ENCODE data around the gene SMG7. TPM values are rescaled to one million over a fixed set of nuclear protein-coding genes. Genes with fewer than 3 reads are reported as not detected.
A peak's percentile ranks its signal among the peaks of the same experiment; 100 is the strongest.

The SMG7 gene, protein sequence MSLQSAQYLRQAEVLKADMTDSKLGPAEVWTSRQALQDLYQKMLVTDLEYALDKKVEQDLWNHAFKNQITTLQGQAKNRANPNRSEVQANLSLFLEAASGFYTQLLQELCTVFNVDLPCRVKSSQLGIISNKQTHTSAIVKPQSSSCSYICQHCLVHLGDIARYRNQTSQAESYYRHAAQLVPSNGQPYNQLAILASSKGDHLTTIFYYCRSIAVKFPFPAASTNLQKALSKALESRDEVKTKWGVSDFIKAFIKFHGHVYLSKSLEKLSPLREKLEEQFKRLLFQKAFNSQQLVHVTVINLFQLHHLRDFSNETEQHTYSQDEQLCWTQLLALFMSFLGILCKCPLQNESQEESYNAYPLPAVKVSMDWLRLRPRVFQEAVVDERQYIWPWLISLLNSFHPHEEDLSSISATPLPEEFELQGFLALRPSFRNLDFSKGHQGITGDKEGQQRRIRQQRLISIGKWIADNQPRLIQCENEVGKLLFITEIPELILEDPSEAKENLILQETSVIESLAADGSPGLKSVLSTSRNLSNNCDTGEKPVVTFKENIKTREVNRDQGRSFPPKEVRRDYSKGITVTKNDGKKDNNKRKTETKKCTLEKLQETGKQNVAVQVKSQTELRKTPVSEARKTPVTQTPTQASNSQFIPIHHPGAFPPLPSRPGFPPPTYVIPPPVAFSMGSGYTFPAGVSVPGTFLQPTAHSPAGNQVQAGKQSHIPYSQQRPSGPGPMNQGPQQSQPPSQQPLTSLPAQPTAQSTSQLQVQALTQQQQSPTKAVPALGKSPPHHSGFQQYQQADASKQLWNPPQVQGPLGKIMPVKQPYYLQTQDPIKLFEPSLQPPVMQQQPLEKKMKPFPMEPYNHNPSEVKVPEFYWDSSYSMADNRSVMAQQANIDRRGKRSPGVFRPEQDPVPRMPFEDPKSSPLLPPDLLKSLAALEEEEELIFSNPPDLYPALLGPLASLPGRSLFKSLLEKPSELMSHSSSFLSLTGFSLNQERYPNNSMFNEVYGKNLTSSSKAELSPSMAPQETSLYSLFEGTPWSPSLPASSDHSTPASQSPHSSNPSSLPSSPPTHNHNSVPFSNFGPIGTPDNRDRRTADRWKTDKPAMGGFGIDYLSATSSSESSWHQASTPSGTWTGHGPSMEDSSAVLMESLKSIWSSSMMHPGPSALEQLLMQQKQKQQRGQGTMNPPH
- total RNA-seq (2021) (56.0 and 72.9 TPM in 2 replicates), Bru-seq, nascent RNA (percentile 94 among the genes with signal in this experiment), BruChase-seq, experiment 1, labeled RNA remaining after a 2-hour chase (percentile 92 among the genes with signal in this experiment), BruChase-seq, experiment 2, labeled RNA remaining after a 6-hour chase (percentile 89 among the genes with signal in this experiment)
- long read RNA-seq, full-length matches to known transcripts: 6 of 38 reads
- long read RNA-seq, partial matches to known transcripts: 8 of 38 reads
- long read RNA-seq, other reads (novel, unspliced or antisense): 24 of 38 reads

DNA sequence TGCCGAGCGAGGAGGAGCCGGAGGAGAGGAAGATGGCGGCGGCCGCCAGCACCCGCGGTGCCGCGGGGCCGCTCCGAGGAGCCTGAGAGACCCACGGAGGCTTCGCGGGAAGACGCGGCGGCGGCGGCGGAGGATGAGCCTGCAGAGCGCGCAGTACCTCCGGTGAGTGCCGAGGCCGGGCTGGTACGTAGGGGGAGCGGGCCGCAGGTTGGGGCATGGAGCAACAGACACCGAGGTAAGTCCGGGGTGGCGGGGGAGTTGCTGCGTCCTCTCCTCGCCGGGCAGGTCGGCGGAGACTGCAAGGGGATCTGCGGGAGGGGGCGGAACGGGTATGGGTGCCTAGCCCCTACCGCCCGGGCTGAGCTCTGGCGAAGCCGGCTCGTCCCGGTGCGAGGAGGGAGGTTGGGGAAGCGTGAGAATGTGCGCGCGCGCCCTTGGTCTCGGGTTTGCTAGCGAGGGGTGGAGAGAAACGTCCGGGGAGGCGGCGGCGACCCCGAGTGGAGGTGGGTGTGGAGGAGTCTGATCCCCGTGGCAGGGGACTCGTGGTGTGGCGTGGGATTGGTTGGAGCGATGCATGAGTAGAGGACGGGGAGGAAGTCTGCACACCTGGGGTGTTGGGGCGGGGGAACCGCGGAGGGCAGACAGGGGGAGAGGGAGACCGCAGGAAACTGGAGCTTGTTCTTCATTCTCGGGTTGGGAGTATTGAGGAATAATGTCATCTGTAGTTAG, at the start of gene SMG7:
Gene SMG7 (plus strand): TSS at position 12 of the 729 bp plus-strand sequence. CDS start 122 bp downstream, at position 134.
- H3K9me3 ChIP-seq (ENCODE audit: insufficient read depth, low read depth): no peaks in the 10 kb centered on the region
- no TSS peak for BruUV-seq (replicated peaks)
- TF ChIP-seq CTCF (conservative IDR thresholded peaks at IDR 0.05) (no peak), EZH2 (IDR thresholded peaks at IDR 0.05; ENCODE audit: low read depth) (no peak)
- H3K79me2 ChIP-seq (ENCODE audit: low read depth): peaks cover 54% of the 10 kb centered on the region
- H3K4me2 ChIP-seq: peak within 1 kb of the TSS; percentile 88
- H3K27me3 ChIP-seq (ENCODE audit: insufficient read depth, low read depth): no peaks in the 10 kb centered on the region
- peaks cover 42% of the 10 kb centered on the region for H3F3A ChIP-seq (ENCODE audit: insufficient read depth, low read depth)
- POLR2A ChIA-PET (ENCODE audit: unreplicated experiment): interaction anchor here (0.5 kb wide), 1 partner anchor 18 kb away, joined by 3 read pairs; no protein-coding TSS in a partner anchor
- no peaks in the 10 kb centered on the region for H3K9me2 ChIP-seq (ENCODE audit: insufficient read depth)
- H3K27ac ChIP-seq: peak within 1 kb of the TSS; percentile 94
- H3K4me3 ChIP-seq: peak within 1 kb of the TSS; percentile 82
- intact Hi-C loops (cut with micrococcal nuclease; ENCODE audit: unreplicated experiment): loop anchor here (1.0 to 5.0 kb wide), 10 partner anchors 20 to 505 kb away; partner anchors contain the start of genes ARPC5 and LAMC1
- peaks cover 51% of the 10 kb centered on the region for H3K4me1 ChIP-seq (replicated peaks; ENCODE audit: insufficient read depth)
- DNase-seq: peak in 1 of 2 experiments; percentile 39
- H2AFZ ChIP-seq: peak within 1 kb of the TSS; percentile 84
- CTCF ChIA-PET: interaction anchor here (0.6 to 1.0 kb wide), 2 partner anchors 9 to 54 kb away, joined by 4 to 5 read pairs; no protein-coding TSS in a partner anchor
- H4K20me1 ChIP-seq (ENCODE audit: insufficient read depth): peaks cover 11% of the 10 kb centered on the region
- H3K36me3 ChIP-seq (ENCODE audit: low read depth): peaks cover 10% of the 10 kb centered on the region; the same call in 1 of the 2 replicates

DNA sequence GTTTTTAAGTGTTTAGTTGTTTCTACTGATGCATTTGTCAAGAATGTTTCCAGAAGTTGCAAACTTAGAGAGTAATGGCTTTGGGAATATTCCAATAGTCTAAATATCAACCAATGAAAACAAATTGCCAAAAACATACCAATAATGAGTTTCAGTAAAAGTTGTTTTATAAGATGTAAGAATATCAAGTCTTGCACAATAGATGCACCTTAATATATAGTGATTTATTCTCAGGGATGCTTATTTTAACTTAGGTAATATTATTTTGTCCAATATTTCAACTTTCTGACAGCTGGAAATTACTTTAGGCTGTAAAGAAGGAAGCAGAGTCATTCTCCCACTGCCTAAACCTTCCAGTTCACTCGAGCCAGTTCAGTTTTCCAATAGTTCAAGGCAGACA, 48.8 kb upstream of the SMG7 start:
- Histone ChIP-seq H3K36me3 (ENCODE audit: low read depth) (no peaks in the 10 kb centered on the region), H4K20me1 (ENCODE audit: insufficient read depth) (no peaks in the 10 kb centered on the region), H3K4me2 (no peak overlapping the region), H3K9me2 (ENCODE audit: insufficient read depth) (no peaks in the 10 kb centered on the region), H3K4me3 (no peak overlapping the region), H3K79me2 (ENCODE audit: low read depth) (no peaks in the 10 kb centered on the region), H3K27ac (no peak overlapping the region), H3K4me1 (replicated peaks; ENCODE audit: insufficient read depth) (0 out of 2 replicates have a peak, but pooled peaks cover 16% of the 10 kb centered on the region), H3K9me3 (ENCODE audit: insufficient read depth, low read depth) (no peaks in the 10 kb centered on the region), H3K27me3 (ENCODE audit: insufficient read depth, low read depth) (no peaks in the 10 kb centered on the region), H2AFZ (no peak overlapping the region), H3F3A (ENCODE audit: insufficient read depth, low read depth) (0 out of 2 replicates have a peak, but pooled peaks cover 3% of the 10 kb centered on the region)
- no peak for TF ChIP-seq EZH2 (IDR thresholded peaks at IDR 0.05; ENCODE audit: low read depth)
- no peak for TF ChIP-seq CTCF (conservative IDR thresholded peaks at IDR 0.05)
- ChIA-PET POLR2A (ENCODE audit: unreplicated experiment) (no interaction called here), CTCF (no interaction called here)
- no TSS peak for BruUV-seq (replicated peaks)
- intact Hi-C loops (cut with micrococcal nuclease; ENCODE audit: unreplicated experiment): no loop called here
- no peak for DNase-seq

All from PC-9 (cell line).